Measurements from ENCODE around the gene MGLL. TPM values are rescaled to one million over a fixed set of nuclear protein-coding genes. Genes with fewer than 3 reads are reported as not detected.
A peak's percentile ranks its signal among the peaks of the same experiment; 100 is the strongest.

Gene MGLL
- total and polyA plus RNA-seq, 2 donors (not counting 1 experiment from before 2014, with no cell fraction given) = 1.7 to 6.9 TPM

DNA sequence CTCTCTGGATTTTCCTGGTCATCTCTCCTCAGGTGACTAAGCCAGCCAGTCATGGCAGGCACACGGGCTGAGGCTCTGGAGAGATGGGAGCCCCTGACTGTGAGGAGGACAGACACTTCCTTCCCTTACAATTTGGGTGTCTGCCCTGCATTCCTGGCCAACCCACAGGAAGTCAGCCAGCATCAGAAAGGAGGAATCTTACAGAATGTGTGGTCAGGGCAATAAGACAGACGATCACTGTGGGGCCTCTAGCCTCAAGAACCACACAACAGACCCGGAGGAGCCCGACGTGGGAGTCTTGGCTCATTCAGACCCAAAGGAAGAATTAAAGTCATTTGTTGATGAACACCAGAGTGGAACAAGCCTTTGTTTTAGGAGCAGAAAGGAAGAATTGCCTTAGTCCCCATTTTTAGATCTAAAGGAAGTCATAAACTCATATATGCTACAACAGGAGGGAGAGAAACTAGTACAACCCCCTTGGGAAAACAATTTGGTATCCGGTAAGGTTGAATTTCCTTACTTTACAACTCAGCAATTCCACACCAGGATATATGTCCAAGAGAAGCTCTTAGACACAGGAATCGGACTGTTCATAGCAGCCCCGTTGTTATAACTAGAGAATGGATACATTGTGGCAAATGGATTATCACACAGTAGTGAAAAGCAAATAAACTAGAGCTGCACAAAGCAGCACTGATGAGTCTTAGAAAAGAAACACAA is 87.4 kb downstream of the MGLL start:
- intact Hi-C loops (cut with micrococcal nuclease) = loop anchor here (10.0 kb wide), 1 partner anchor 240 kb away; no protein-coding TSS in a partner anchor
- ATAC-seq (ENCODE audit: low read depth) (no peak), DNase-seq (no peak)
- peak overlapping the region; percentile 82 for H3K4me3 Mint-ChIP-seq
- Histone ChIP-seq H4K20me1 (ENCODE audit: control insufficient read depth, insufficient read depth, low read length, poor library complexity, severe bottlenecking) (no peaks in the 10 kb centered on the region), H3K4me1 (ENCODE audit: control insufficient read depth in 2 of 2, insufficient read depth in 2 of 2, low read length in 2 of 2) (peaks cover 33 to 50% of the 10 kb centered on the region in 2 donors), H3K27me3 (replicated peaks in 1 of 4; ENCODE audit: control extremely low read depth in 1 of 4, control insufficient read depth in 3 of 4, insufficient read depth in 4 of 4, low read length in 3 of 4) (no peaks in the 10 kb centered on the region), H2AFZ (ENCODE audit: insufficient read depth, low read depth, low read length, poor library complexity, severe bottlenecking) (no peak overlapping the region), H3K36me3 (replicated peaks in 1 of 2; ENCODE audit: control extremely low read depth in 1 of 2, control insufficient read depth in 1 of 2, extremely low read depth in 1 of 2, insufficient read depth in 2 of 2, low read length in 1 of 2) (no peaks in the 10 kb centered on the region), H3K4me2 (replicated peaks; ENCODE audit: low read depth, low read length, poor library complexity, severe bottlenecking) (peak overlapping the region; percentile 74), H3K4me3 (ENCODE audit: control extremely low read depth in 1 of 5, extremely low read depth in 1 of 5, insufficient read depth in 1 of 5, low read depth in 2 of 5, low read length in 4 of 5) (no peak overlapping the region), H3K27ac (ENCODE audit: low read length in 2 of 2) (no peak overlapping the region), H3K9me3 (ENCODE audit: control extremely low read depth in 1 of 3, control insufficient read depth in 2 of 3, insufficient read depth in 1 of 3, low read length in 2 of 3) (no peaks in the 10 kb centered on the region), H3K9ac (ENCODE audit: low read length) (peak overlapping the region; percentile 26), H3K79me2 (ENCODE audit: control insufficient read depth, insufficient read depth, low read length) (no peaks in the 10 kb centered on the region)
- TF ChIP-seq, protein P1, sequence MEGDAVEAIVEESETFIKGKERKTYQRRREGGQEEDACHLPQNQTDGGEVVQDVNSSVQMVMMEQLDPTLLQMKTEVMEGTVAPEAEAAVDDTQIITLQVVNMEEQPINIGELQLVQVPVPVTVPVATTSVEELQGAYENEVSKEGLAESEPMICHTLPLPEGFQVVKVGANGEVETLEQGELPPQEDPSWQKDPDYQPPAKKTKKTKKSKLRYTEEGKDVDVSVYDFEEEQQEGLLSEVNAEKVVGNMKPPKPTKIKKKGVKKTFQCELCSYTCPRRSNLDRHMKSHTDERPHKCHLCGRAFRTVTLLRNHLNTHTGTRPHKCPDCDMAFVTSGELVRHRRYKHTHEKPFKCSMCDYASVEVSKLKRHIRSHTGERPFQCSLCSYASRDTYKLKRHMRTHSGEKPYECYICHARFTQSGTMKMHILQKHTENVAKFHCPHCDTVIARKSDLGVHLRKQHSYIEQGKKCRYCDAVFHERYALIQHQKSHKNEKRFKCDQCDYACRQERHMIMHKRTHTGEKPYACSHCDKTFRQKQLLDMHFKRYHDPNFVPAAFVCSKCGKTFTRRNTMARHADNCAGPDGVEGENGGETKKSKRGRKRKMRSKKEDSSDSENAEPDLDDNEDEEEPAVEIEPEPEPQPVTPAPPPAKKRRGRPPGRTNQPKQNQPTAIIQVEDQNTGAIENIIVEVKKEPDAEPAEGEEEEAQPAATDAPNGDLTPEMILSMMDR (IDR thresholded peaks at IDR 0.05) = no peak
- no peak for TF ChIP-seq EZH2 (IDR thresholded peaks at IDR 0.05; ENCODE audit: borderline replicate concordance, insufficient read depth, low read depth, low read length, poor library complexity, severe bottlenecking)
- ChIA-PET POLR2A (no interaction called here), CTCF (interaction anchor here (0.5 kb wide), 1 partner anchor 73 kb away, joined by 3 read pairs; no protein-coding TSS in a partner anchor)
- peak overlapping the region; percentile 7 for H3K27ac Mint-ChIP-seq
- no CpG with 5 or more reads among the region's 8 CpGs for WGBS (ENCODE audit: insufficient coverage)
- no peaks in the 10 kb centered on the region for H3K27me3 Mint-ChIP-seq
- H3K9me3 Mint-ChIP-seq (ENCODE audit: insufficient read depth) = no peaks in the 10 kb centered on the region
- peaks cover 41% of the 10 kb centered on the region for H3K4me1 Mint-ChIP-seq

DNA sequence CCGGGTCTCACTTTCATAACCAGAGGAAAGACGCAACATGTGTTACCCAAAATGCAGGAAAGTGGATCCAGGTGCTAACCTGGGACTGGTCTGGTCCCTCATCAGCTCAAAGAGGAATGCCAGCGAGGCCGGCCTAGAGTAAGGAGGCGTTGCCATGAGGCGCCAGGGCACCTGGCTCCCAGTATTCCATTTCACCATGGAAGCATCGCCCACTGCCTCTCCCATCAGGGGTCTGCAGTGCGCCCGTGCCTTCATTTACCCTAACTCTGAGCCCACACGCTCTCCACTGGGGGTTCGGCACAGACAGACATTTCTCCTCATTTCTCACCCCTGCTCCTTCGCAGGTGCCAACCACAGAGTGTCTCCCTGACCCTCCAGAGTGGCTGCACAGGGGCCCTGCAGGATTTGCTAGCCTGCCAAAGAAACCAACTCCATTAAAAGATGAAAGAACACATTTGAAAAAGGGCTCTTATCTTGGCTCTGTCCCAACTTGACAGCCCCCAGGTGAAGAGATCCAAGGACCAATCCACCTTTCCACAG is 88.1 kb downstream of the MGLL start:
- ChIA-PET CTCF (no interaction called here), POLR2A (no interaction called here)
- H4K20me1 ChIP-seq (ENCODE audit: control insufficient read depth, insufficient read depth, low read length, poor library complexity, severe bottlenecking) = no peaks in the 10 kb centered on the region
- no peak overlapping the region for H3K27ac Mint-ChIP-seq
- ATAC-seq (ENCODE audit: low read depth) = no peak
- H3K36me3 ChIP-seq (replicated peaks in 1 of 2; ENCODE audit: control extremely low read depth in 1 of 2, control insufficient read depth in 1 of 2, extremely low read depth in 1 of 2, insufficient read depth in 2 of 2, low read length in 1 of 2) = no peaks in the 10 kb centered on the region
- H3K4me1 ChIP-seq (ENCODE audit: control insufficient read depth in 2 of 2, insufficient read depth in 2 of 2, low read length in 2 of 2) = peaks cover 33 to 55% of the 10 kb centered on the region in 2 donors
- H3K9me3 Mint-ChIP-seq (ENCODE audit: insufficient read depth) = no peaks in the 10 kb centered on the region
- H3K27me3 ChIP-seq (replicated peaks in 1 of 4; ENCODE audit: control extremely low read depth in 1 of 4, control insufficient read depth in 3 of 4, insufficient read depth in 4 of 4, low read length in 3 of 4) = no peaks in the 10 kb centered on the region
- H3K79me2 ChIP-seq (ENCODE audit: control insufficient read depth, insufficient read depth, low read length) = no peaks in the 10 kb centered on the region
- DNase-seq = no peak
- H3K9me3 ChIP-seq (ENCODE audit: control extremely low read depth in 1 of 3, control insufficient read depth in 2 of 3, insufficient read depth in 1 of 3, low read length in 2 of 3) = no peaks in the 10 kb centered on the region
- 96% methylated on average over 12 of the region's 12 CpGs for WGBS (ENCODE audit: insufficient coverage)
- H3K4me2 ChIP-seq (replicated peaks; ENCODE audit: low read depth, low read length, poor library complexity, severe bottlenecking) = no peak overlapping the region
- H3K9ac ChIP-seq (ENCODE audit: low read length) = no peak overlapping the region
- intact Hi-C loops (cut with micrococcal nuclease) = loop anchor here (10.0 kb wide), 1 partner anchor 241 kb away; no protein-coding TSS in a partner anchor
- H2AFZ ChIP-seq (ENCODE audit: insufficient read depth, low read depth, low read length, poor library complexity, severe bottlenecking) = no peak overlapping the region
- H3K4me1 Mint-ChIP-seq = peaks cover 46% of the 10 kb centered on the region
- no peak overlapping the region for H3K4me3 ChIP-seq (ENCODE audit: control extremely low read depth in 1 of 5, extremely low read depth in 1 of 5, insufficient read depth in 1 of 5, low read depth in 2 of 5, low read length in 4 of 5)
- H3K4me3 Mint-ChIP-seq = no peak overlapping the region
- TF ChIP-seq, protein P1 (IDR thresholded peaks at IDR 0.05) = no peak
- TF ChIP-seq EZH2 (IDR thresholded peaks at IDR 0.05; ENCODE audit: borderline replicate concordance, insufficient read depth, low read depth, low read length, poor library complexity, severe bottlenecking) = no peak
- H3K27me3 Mint-ChIP-seq = no peaks in the 10 kb centered on the region
- H3K27ac ChIP-seq (ENCODE audit: low read length in 2 of 2) = no peak overlapping the region
